ENCODE measurements around the gene SUFU.

DNA sequence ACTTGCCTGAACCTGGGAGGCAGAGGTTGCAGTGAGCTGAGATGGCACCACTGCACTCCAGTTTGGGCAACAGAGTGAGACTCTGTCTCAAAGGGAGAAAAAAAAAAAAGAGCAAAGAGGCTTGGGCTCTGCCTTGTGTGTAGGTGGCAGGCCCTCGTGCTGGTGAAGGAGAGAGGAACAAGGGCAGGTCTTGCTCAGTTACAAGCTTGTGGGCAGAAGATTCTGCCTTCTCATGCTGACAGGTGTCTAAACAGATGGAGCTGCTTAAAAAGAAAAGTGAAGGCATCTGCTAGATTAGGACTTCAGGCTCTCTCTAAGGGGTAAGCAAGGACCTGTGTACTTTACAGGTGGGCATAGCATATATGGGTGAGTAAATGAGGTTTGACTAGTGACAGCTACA is 75.0 kb downstream of the SUFU start:
- TF ChIP-seq, protein P1, sequence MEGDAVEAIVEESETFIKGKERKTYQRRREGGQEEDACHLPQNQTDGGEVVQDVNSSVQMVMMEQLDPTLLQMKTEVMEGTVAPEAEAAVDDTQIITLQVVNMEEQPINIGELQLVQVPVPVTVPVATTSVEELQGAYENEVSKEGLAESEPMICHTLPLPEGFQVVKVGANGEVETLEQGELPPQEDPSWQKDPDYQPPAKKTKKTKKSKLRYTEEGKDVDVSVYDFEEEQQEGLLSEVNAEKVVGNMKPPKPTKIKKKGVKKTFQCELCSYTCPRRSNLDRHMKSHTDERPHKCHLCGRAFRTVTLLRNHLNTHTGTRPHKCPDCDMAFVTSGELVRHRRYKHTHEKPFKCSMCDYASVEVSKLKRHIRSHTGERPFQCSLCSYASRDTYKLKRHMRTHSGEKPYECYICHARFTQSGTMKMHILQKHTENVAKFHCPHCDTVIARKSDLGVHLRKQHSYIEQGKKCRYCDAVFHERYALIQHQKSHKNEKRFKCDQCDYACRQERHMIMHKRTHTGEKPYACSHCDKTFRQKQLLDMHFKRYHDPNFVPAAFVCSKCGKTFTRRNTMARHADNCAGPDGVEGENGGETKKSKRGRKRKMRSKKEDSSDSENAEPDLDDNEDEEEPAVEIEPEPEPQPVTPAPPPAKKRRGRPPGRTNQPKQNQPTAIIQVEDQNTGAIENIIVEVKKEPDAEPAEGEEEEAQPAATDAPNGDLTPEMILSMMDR (IDR thresholded peaks at IDR 0.05; ENCODE audit: low read depth, low read length) = no peak
- no peak for TF ChIP-seq EZH2phosphoT487 (IDR thresholded peaks at IDR 0.05; ENCODE audit: low read depth)
